Neuronal stem cell (in vitro differentiated cells): Measurements from ENCODE around the gene STK39.

Experiments
- DNase-seq: peaks from one replicate; pipeline ENCODE4 v3.0.0-alpha.2; 2013; ENCODE audit warnings: low spot score
- H2AFZ ChIP-seq: one replicate; pipeline ENCODE4 v1.6.1; 2013; ENCODE audit warnings: mild to moderate bottlenecking, low read length, inconsistent platforms
- H2AK5ac ChIP-seq: 2 replicates; pipeline ENCODE4 v1.6.1; 2013; ENCODE audit warnings: low read depth, mild to moderate bottlenecking, inconsistent platforms, low read length, moderate library complexity, mixed read lengths
- H2BK120ac ChIP-seq: 2 replicates; pipeline ENCODE4 v1.6.1; 2013; ENCODE audit warnings: low read depth, mild to moderate bottlenecking, inconsistent platforms, low read length, moderate library complexity, mixed read lengths
- H2BK12ac ChIP-seq: one replicate; pipeline ENCODE4 v1.6.1; 2013; ENCODE audit warnings: low read length, inconsistent platforms
- H2BK15ac ChIP-seq: 2 replicates; pipeline ENCODE4 v1.6.1; 2013; ENCODE audit warnings: mild to moderate bottlenecking, low read length, inconsistent platforms, mixed read lengths
- H2BK5ac ChIP-seq: one replicate; pipeline ENCODE4 v1.6.1; 2013; ENCODE audit warnings: inconsistent platforms, mild to moderate bottlenecking, low read length, moderate library complexity
- H3K14ac ChIP-seq: one replicate; pipeline ENCODE4 v1.6.1; 2013; ENCODE audit warnings: low read length, inconsistent platforms
- H3K18ac ChIP-seq: 2 replicates; pipeline ENCODE4 v1.6.1; 2013; ENCODE audit warnings: low read length, inconsistent platforms
- H3K23ac ChIP-seq: 2 replicates; pipeline ENCODE4 v1.6.1; 2013; ENCODE audit warnings: low read depth, mild to moderate bottlenecking, mixed read lengths, low read length, inconsistent platforms; ENCODE audit not compliant: poor library complexity
- H3K27ac ChIP-seq: replicated peaks from 3 replicates; pipeline ENCODE4 v1.5.1; 2013; ENCODE audit warnings: low read length, inconsistent platforms
- H3K27me3 ChIP-seq, 3 experiments: 2 replicates each; pipeline ENCODE4 v1.6.1; 2013; ENCODE audit warnings: low read length in 3 of 3, mild to moderate bottlenecking in 2 of 3, inconsistent platforms in 1 of 3, low read depth in 1 of 3, mixed read lengths in 1 of 3, moderate library complexity in 1 of 3; ENCODE audit not compliant: control insufficient read depth in 3 of 3, insufficient read depth in 3 of 3
- H3K36me3 ChIP-seq, 2 donors: replicated peaks in 1 of 2; 2 replicates each; pipeline ENCODE4 v1.6.1; 2013; ENCODE audit warnings: low read length in 2 of 2; ENCODE audit not compliant: control insufficient read depth in 2 of 2, insufficient read depth in 2 of 2
- H3K4ac ChIP-seq: 2 replicates; pipeline ENCODE4 v1.6.1; 2013; ENCODE audit warnings: inconsistent platforms, mild to moderate bottlenecking, low read length, moderate library complexity
- H3K4me1 ChIP-seq, 2 donors: 1 replicate in 1 of 2; 2 replicates in 1 of 2; pipeline ENCODE4 v1.6.1; 2013; ENCODE audit warnings: low read length in 2 of 2, low read depth in 1 of 2; ENCODE audit not compliant: control insufficient read depth in 2 of 2, insufficient read depth in 1 of 2
- H3K4me2 ChIP-seq: one replicate; pipeline ENCODE4 v1.6.1; 2013; ENCODE audit warnings: mild to moderate bottlenecking, low read length, inconsistent platforms; ENCODE audit not compliant: insufficient read depth, poor library complexity, severe bottlenecking
- H3K4me3 ChIP-seq, 2 donors: 2 replicates each; pipeline ENCODE4 v1.5.1; 2013; ENCODE audit warnings: low read length in 2 of 2, mild to moderate bottlenecking in 2 of 2, inconsistent platforms in 1 of 2, moderate library complexity in 1 of 2
- H3K79me1 ChIP-seq: one replicate; pipeline ENCODE4 v1.6.1; 2013; ENCODE audit warnings: low read depth, mild to moderate bottlenecking, inconsistent platforms, low read length, moderate library complexity
- H3K9ac ChIP-seq: one replicate; pipeline ENCODE4 v1.6.1; 2013; ENCODE audit warnings: mild to moderate bottlenecking, low read depth, low read length, inconsistent platforms; ENCODE audit not compliant: poor library complexity
- H3K9me3 ChIP-seq, 2 donors: replicated peaks in 1 of 2; 2 replicates each; pipeline versions ENCODE3 to v1.6.1; 2013; ENCODE audit warnings: low read length in 2 of 2, mild to moderate bottlenecking in 2 of 2, inconsistent platforms in 1 of 2, low read depth in 1 of 2, mixed read lengths in 1 of 2, moderate library complexity in 1 of 2; ENCODE audit not compliant: control insufficient read depth in 2 of 2, insufficient read depth in 1 of 2
- H4K8ac ChIP-seq: one replicate; pipeline ENCODE4 v1.6.1; 2013; ENCODE audit warnings: low read depth, mild to moderate bottlenecking, inconsistent platforms, low read length, moderate library complexity
- H4K91ac ChIP-seq: one replicate; pipeline ENCODE4 v1.6.1; 2013; ENCODE audit warnings: low read length, low read depth, mild to moderate bottlenecking, inconsistent platforms; ENCODE audit not compliant: poor library complexity
- WGBS, 2 donors: extraction: QIAGEN DNeasy Blood & Tissue Kit; methylation state at CpG; one replicate each; pipeline ENCODE4 v1.1.7; 2013; ENCODE audit warnings: missing lambda C conversion rate in 2 of 2, mixed read lengths in 1 of 2; ENCODE audit not compliant: insufficient read length in 2 of 2, insufficient replicate concordance in 1 of 2; ENCODE audit errors: extremely low coverage in 2 of 2; 5-methylcytosine and 5-hydroxymethylcytosine counted together

Gene STK39

GRCh38 chr2:167972020-167972419 lies 275.4 kb downstream of the STK39 start:
- Histone ChIP-seq H3K18ac (no peak overlapping the region), H3K4me2 (no peak overlapping the region), H3K4me3 (no peak overlapping the region), H3K4ac (no peak overlapping the region), H2BK5ac (no peak overlapping the region), H3K27me3 (no peaks in the 10 kb centered on the region), H3K9ac (no peak overlapping the region), H3K36me3 (peaks cover 0 to 3% of the 10 kb centered on the region in 2 donors), H2BK120ac (no peak overlapping the region), H3K27ac (no peak overlapping the region), H4K91ac (no peak overlapping the region), H3K4me1 (no peaks in the 10 kb centered on the region), H2BK15ac (no peak overlapping the region), H2AFZ (no peak overlapping the region), H4K8ac (no peak overlapping the region), H2AK5ac (no peak overlapping the region), H2BK12ac (no peak overlapping the region), H3K23ac (no peak overlapping the region), H3K79me1 (no peaks in the 10 kb centered on the region), H3K9me3 (peaks cover 13 to 39% of the 10 kb centered on the region in 2 donors), H3K14ac (no peak overlapping the region)
- no peak for DNase-seq
- whole genome bisulfite sequencing, 2 donors = no CpG with 5 or more reads among the region's 1 CpG

GRCh38 chr2:167966937-167967913 lies 280.2 kb downstream of the STK39 start:
- Histone ChIP-seq H2BK12ac (no peak overlapping the region), H3K4ac (no peak overlapping the region), H3K27me3 (no peaks in the 10 kb centered on the region), H2BK15ac (no peak overlapping the region), H3K9me3 (peaks cover 12 to 21% of the 10 kb centered on the region in 2 donors), H2BK5ac (no peak overlapping the region), H3K14ac (no peak overlapping the region), H3K23ac (no peak overlapping the region), H2AFZ (no peak overlapping the region), H2AK5ac (no peak overlapping the region), H3K18ac (no peak overlapping the region), H4K91ac (no peak overlapping the region), H3K4me3 (no peak overlapping the region), H2BK120ac (no peak overlapping the region), H3K9ac (no peak overlapping the region), H4K8ac (no peak overlapping the region), H3K4me2 (no peak overlapping the region), H3K79me1 (no peaks in the 10 kb centered on the region), H3K36me3 (peaks cover 0 to 20% of the 10 kb centered on the region in 2 donors), H3K27ac (no peak overlapping the region), H3K4me1 (peaks cover 0 to 6% of the 10 kb centered on the region in 2 donors)
- DNase-seq = no peak
- WGBS, 2 donors = no CpG with 5 or more reads among the region's 9 CpGs

- no CpG with 5 or more reads among the region's 5 CpGs for WGBS, 2 donors
- Histone ChIP-seq H2AFZ (no peak overlapping the region), H3K23ac (no peak overlapping the region), H3K9me3 (peaks cover 7 to 11% of the 10 kb centered on the region in 2 donors), H2BK15ac (no peak overlapping the region), H4K91ac (no peak overlapping the region), H2BK12ac (no peak overlapping the region), H2BK5ac (no peak overlapping the region), H3K4ac (no peak overlapping the region), H3K36me3 (peaks cover 0 to 20% of the 10 kb centered on the region in 2 donors), H3K27me3 (no peaks in the 10 kb centered on the region), H4K8ac (no peak overlapping the region), H3K4me3 (no peak overlapping the region), H3K79me1 (no peaks in the 10 kb centered on the region), H3K9ac (no peak overlapping the region), H3K14ac (no peak overlapping the region), H3K4me2 (no peak overlapping the region), H3K4me1 (peaks cover 8 to 10% of the 10 kb centered on the region in 2 donors), H2BK120ac (no peak overlapping the region), H3K27ac (no peak overlapping the region), H2AK5ac (no peak overlapping the region), H3K18ac (no peak overlapping the region)
- no peak for DNase-seq
Measured at GRCh38 chr2:167965907-167966761, 281.3 kb downstream of the STK39 start.
